Measurements from ENCODE around the gene GLDC.

The GLDC gene

DNA sequence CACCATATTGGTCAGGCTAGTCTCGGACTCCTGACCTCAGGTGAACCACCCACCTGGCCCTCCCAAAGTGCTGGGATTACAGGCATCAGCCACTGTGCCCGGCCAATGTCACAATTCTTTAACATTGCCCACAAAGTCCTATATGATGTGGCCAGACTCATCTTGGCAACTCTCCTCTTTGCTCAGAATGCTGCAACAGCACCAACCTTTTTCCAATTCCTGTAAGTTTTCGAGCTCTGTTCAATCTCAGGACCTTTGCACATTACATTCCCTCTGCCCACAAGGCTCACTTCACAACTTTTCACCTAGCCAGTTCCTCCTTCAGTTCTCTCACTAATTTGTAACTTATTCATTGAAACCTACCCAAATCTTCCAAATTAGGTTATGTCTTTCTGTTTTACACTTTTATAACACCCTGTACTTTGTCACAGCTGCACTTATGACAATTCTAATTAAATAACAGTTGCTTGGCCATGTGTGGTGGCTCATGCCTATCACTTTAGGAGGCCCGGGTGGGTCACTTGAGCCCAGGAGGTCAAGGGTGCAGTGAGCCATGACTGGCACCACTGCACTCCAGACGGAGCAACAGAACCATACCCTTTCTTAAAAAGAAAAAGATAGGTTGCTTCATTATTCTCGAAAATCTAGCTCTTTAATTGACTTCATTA, 30.9 kb upstream of the GLDC start:
- H3K4me1 ChIP-seq (ENCODE audit: control insufficient read depth, insufficient read depth, low read length): no peaks in the 10 kb centered on the region
- H3K27ac ChIP-seq (ENCODE audit: low read depth, low read length): no peak overlapping the region
- no peaks in the 10 kb centered on the region for H3K27me3 ChIP-seq (ENCODE audit: control insufficient read depth, insufficient read depth, low read length)
- no peak overlapping the region for H3K9ac ChIP-seq (ENCODE audit: low read length)
- H3K4me3 ChIP-seq (ENCODE audit: low read length): no peak overlapping the region
- H3K36me3 ChIP-seq (ENCODE audit: control insufficient read depth, insufficient read depth, low read length): no peaks in the 10 kb centered on the region

DNA sequence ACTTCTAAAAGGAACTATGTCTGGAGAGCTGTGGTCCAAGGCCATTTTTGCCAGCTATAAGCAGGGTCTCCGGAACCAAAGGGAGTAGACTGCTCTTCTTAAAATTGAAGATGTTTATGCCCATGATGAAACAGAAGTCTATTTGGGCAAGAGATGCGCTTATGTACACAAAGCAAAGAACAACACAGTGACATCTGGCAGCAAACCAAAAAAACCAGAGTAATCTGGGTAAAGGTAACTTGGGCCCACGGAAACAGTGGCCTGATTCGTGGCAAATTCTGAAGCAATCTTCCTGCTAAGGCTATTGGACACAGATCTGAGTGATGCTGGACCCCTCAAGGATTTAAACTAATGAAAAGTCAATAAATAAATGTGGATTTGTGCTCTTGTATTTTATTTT, 29.7 kb upstream of the GLDC start:
- no peak overlapping the region for H3K27ac ChIP-seq (ENCODE audit: low read depth, low read length)
- no peak overlapping the region for H3K9ac ChIP-seq (ENCODE audit: low read length)
- H3K4me1 ChIP-seq (ENCODE audit: control insufficient read depth, insufficient read depth, low read length): no peaks in the 10 kb centered on the region
- H3K27me3 ChIP-seq (ENCODE audit: control insufficient read depth, insufficient read depth, low read length): no peaks in the 10 kb centered on the region
- H3K36me3 ChIP-seq (ENCODE audit: control insufficient read depth, insufficient read depth, low read length): no peaks in the 10 kb centered on the region
- H3K4me3 ChIP-seq (ENCODE audit: low read length): no peak overlapping the region

DNA sequence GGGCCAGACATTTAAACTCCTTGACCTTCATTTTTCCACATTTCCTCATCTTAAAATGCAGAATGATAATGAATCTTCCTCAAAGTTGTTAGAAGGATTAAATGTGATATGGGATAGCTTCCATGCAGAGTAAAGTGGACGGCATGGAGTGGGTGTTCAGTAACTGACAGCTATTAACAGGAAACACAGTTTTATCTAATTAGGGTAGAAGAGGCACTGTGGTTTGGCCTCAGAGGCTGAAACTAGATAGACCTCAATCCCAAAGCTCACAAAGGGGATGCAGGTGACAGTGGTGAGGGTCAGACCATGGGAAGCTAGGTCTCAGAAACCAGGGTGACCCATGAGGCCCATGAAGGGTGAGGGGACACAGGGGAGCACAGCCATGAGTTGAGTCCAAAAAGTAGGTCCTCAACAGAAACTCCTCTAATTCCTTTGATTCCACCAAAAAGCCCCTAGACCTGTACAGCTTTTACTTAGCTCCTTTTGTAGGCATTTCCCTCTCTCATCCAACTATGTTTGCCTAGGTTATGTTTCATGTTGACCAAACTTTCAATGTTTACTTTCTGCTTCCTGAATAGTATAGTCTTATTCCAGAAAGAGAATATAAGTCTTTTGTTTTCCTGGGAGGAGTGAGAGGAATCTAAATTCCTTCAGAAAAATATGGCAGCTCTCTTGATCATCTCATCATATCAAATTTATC, 27.9 kb upstream of the GLDC start:
- no peaks in the 10 kb centered on the region for H3K4me1 ChIP-seq (ENCODE audit: control insufficient read depth, insufficient read depth, low read length)
- H3K9ac ChIP-seq (ENCODE audit: low read length): no peak overlapping the region
- no peak overlapping the region for H3K27ac ChIP-seq (ENCODE audit: low read depth, low read length)

DNA sequence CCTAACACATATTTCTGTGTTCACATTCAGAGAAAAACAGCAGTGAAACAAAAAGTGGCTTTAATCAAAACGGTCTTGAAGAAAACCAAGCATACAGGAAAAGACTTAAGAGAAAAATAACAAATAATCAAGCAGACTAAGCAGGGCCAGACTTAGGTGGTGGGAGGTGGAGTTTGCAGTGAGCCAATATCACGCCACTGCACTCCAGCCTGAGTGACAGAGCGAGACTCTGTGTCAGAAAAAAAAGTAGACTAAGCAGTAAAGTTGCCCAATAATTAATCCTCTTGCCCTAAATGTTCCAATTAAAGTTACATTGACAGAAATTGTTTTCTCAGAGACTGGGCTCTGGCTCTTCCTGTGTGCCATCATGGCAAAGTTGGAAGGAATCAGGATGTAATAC, 26.6 kb upstream of the GLDC start:
- Histone ChIP-seq H3K36me3 (ENCODE audit: control insufficient read depth, insufficient read depth, low read length) (no peaks in the 10 kb centered on the region), H3K4me1 (ENCODE audit: control insufficient read depth, insufficient read depth, low read length) (no peaks in the 10 kb centered on the region), H3K27ac (ENCODE audit: low read depth, low read length) (no peak overlapping the region), H3K27me3 (ENCODE audit: control insufficient read depth, insufficient read depth, low read length) (no peaks in the 10 kb centered on the region), H3K9ac (ENCODE audit: low read length) (no peak overlapping the region), H3K4me3 (ENCODE audit: low read length) (no peak overlapping the region)

More for the DNA sequence above, 27.9 kb upstream of the GLDC start:
- Histone ChIP-seq H3K36me3 (ENCODE audit: control insufficient read depth, insufficient read depth, low read length) (no peaks in the 10 kb centered on the region), H3K27me3 (ENCODE audit: control insufficient read depth, insufficient read depth, low read length) (no peaks in the 10 kb centered on the region), H3K4me3 (ENCODE audit: low read length) (no peak overlapping the region)

DNA sequence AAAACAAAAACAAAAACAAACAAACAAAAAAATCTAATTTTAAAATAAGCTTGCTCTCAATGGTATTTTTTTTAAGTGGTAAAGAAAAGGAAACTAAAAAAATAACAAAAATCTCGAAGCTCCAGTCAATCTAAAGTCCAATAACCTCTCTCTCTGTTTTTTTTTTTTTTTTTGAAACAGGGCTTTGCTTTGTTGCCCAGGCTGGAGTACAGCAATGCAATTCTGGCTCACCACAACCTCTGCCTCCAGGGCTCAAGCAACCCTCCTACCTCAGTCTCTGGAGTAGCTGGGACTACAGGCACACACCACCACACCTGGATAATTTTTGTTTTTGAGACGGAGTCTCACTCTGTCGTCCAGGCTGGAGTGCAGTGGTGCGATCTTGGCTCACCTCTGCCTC, 25.9 kb upstream of the GLDC start:
- no peaks in the 10 kb centered on the region for H3K4me1 ChIP-seq (ENCODE audit: control insufficient read depth, insufficient read depth, low read length)
- no peaks in the 10 kb centered on the region for H3K27me3 ChIP-seq (ENCODE audit: control insufficient read depth, insufficient read depth, low read length)
- no peak overlapping the region for H3K9ac ChIP-seq (ENCODE audit: low read length)
- H3K36me3 ChIP-seq (ENCODE audit: control insufficient read depth, insufficient read depth, low read length): no peaks in the 10 kb centered on the region
- H3K27ac ChIP-seq (ENCODE audit: low read depth, low read length): no peak overlapping the region
- no peak overlapping the region for H3K4me3 ChIP-seq (ENCODE audit: low read length)

DNA sequence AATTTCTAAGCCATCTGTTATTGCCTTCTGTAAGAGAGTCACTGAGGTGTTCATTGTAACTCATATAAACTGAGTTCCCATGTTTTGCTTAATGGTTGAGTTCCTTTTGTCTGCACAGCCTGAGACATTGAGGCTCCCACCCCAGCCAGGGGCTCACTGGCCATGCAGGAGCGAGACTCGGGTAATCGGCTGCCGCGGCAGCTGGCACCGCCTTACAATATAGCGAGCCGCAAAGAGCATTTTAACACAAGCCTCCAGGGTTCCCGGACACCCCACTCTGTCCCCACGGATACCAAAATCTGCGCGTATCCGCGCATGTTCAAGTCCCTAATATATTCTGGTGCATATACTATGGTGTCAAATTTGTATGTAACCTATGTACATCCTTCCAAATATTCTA, 24.4 kb upstream of the GLDC start:
- H3K9ac ChIP-seq (ENCODE audit: low read length): no peak overlapping the region
- no peak overlapping the region for H3K4me3 ChIP-seq (ENCODE audit: low read length)
- H3K36me3 ChIP-seq (ENCODE audit: control insufficient read depth, insufficient read depth, low read length): no peaks in the 10 kb centered on the region
- H3K27ac ChIP-seq (ENCODE audit: low read depth, low read length): no peak overlapping the region
- no peaks in the 10 kb centered on the region for H3K27me3 ChIP-seq (ENCODE audit: control insufficient read depth, insufficient read depth, low read length)
- H3K4me1 ChIP-seq (ENCODE audit: control insufficient read depth, insufficient read depth, low read length): no peaks in the 10 kb centered on the region

DNA sequence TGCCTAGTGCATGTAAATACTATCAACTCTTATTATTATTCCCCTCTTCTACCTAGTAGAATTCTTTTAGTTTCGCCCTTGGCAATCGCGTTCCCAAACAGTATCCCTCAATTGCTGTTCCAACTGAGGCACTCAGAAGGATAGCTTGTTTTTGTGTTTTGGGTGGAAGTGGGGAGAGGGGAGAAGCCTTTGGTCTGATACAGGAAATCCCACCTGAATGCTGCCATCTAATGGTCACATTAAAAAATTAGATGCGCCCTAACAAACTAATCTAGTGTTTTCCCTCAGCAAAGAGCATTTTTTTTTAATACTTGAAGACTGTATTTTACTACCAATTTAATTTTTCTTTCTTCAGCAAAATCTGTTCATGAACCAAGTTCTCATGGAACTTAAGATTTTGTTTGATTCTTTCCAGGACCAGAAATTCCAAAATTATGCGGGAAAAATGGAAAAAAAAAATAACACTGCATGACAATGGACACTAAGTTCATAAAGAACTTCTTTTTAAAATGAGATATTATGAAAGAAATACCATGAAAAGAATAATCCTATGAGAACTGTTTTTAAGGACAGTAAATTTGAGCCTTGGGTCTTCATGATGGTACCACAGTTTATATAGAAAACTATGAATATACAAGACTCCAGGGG, 22.2 kb upstream of the GLDC start:
- Histone ChIP-seq H3K27ac (ENCODE audit: low read depth, low read length) (no peak overlapping the region), H3K36me3 (ENCODE audit: control insufficient read depth, insufficient read depth, low read length) (no peaks in the 10 kb centered on the region), H3K27me3 (ENCODE audit: control insufficient read depth, insufficient read depth, low read length) (no peaks in the 10 kb centered on the region), H3K4me3 (ENCODE audit: low read length) (no peak overlapping the region), H3K9ac (ENCODE audit: low read length) (no peak overlapping the region), H3K4me1 (ENCODE audit: control insufficient read depth, insufficient read depth, low read length) (no peaks in the 10 kb centered on the region)

DNA sequence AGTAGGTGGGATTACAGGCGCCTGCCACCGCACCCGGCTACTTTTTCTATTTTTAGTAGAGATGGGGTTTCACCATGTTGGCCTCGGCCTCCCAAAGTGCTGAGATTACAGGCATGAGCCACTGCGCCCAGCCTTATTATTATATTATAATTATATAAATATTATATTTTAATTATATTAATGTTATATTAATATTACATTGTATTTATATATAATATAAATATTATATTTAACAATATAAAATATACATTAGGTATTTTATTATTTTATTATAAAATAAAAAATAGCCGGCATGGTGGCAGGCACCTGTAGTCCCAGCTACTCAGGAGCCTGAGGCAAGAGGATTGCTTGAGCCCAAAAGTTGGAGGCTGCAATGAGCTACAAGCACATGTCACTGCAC, 21.6 kb upstream of the GLDC start:
- Histone ChIP-seq H3K27me3 (ENCODE audit: control insufficient read depth, insufficient read depth, low read length) (no peaks in the 10 kb centered on the region), H3K36me3 (ENCODE audit: control insufficient read depth, insufficient read depth, low read length) (no peaks in the 10 kb centered on the region), H3K4me3 (ENCODE audit: low read length) (no peak overlapping the region), H3K4me1 (ENCODE audit: control insufficient read depth, insufficient read depth, low read length) (no peaks in the 10 kb centered on the region), H3K27ac (ENCODE audit: low read depth, low read length) (no peak overlapping the region), H3K9ac (ENCODE audit: low read length) (no peak overlapping the region)

DNA sequence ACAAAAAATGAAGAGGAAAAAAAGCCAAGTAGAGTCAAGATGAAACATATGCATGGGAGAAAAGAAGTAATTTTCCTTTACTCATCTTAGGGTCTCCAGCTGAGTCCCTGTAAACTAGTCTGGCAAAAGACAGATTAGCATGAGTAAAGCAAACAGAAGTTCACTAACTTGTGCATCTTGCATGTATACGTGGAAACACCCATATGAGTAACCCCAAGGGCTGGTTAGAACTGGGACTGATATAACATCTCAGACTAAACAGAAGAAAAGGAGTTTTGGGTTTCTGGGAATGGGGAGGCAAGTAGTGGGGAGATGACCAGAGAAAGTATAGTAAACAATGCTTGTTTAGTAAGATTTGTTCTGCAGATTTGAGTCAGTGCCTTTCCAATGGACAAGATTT, 20.1 kb upstream of the GLDC start:
- H3K4me1 ChIP-seq (ENCODE audit: control insufficient read depth, insufficient read depth, low read length): no peaks in the 10 kb centered on the region
- no peak overlapping the region for H3K9ac ChIP-seq (ENCODE audit: low read length)
- H3K36me3 ChIP-seq (ENCODE audit: control insufficient read depth, insufficient read depth, low read length): no peaks in the 10 kb centered on the region
- H3K27me3 ChIP-seq (ENCODE audit: control insufficient read depth, insufficient read depth, low read length): no peaks in the 10 kb centered on the region
- H3K27ac ChIP-seq (ENCODE audit: low read depth, low read length): no peak overlapping the region
- H3K4me3 ChIP-seq (ENCODE audit: low read length): no peak overlapping the region

DNA sequence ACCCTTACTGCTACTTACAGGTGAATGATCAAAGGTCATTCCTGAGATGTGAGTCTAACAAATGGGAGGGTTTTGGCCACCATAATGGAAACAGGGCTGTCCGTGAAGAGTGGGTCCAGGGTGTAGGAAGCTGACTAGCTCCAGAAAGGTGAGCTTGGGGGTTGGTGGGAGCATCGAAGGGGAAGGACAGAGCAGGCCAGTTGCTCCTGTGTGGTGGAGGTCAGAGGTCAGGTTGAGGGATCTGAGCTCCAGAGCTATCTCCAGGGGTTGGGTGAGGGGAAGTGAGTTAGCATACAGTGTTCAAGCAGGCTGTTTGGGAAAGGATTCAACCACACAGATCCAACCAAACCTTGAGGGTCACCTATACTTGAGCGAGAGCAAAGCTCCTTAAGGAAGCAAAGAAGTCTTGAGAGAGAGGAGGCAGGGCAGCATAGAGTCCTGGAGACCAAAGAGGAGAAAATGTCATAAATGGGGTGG, 18.7 kb upstream of the GLDC start:
- no peaks in the 10 kb centered on the region for H3K4me1 ChIP-seq (ENCODE audit: control insufficient read depth, insufficient read depth, low read length)
- H3K4me3 ChIP-seq (ENCODE audit: low read length): no peak overlapping the region
- H3K27ac ChIP-seq (ENCODE audit: low read depth, low read length): no peak overlapping the region
- H3K9ac ChIP-seq (ENCODE audit: low read length): no peak overlapping the region
- no peaks in the 10 kb centered on the region for H3K27me3 ChIP-seq (ENCODE audit: control insufficient read depth, insufficient read depth, low read length)
- H3K36me3 ChIP-seq (ENCODE audit: control insufficient read depth, insufficient read depth, low read length): no peaks in the 10 kb centered on the region

DNA sequence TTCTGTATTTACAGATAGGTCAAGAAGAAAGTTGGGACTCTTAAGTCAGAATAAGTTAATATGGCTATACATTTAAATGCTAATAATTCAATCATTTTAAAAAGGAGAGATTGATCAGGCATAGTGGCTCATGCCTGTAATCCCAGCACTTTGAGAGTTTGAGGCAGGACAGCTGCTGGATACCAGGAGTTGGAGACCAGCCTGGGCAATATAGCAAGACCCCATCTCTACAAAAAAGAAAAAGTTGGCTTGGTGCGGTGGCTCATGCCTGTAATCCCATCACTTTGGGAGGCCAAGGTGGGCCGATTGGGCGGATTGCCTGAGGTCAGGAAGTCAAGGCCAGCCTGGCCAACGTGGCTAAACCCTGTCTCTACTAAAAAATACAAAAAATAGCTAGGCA, 15.0 kb upstream of the GLDC start:
- H3K9ac ChIP-seq (ENCODE audit: low read length): no peak overlapping the region
- no peak overlapping the region for H3K27ac ChIP-seq (ENCODE audit: low read depth, low read length)
- H3K4me3 ChIP-seq (ENCODE audit: low read length): no peak overlapping the region
- no peaks in the 10 kb centered on the region for H3K36me3 ChIP-seq (ENCODE audit: control insufficient read depth, insufficient read depth, low read length)
- no peaks in the 10 kb centered on the region for H3K4me1 ChIP-seq (ENCODE audit: control insufficient read depth, insufficient read depth, low read length)
- H3K27me3 ChIP-seq (ENCODE audit: control insufficient read depth, insufficient read depth, low read length): no peaks in the 10 kb centered on the region

DNA sequence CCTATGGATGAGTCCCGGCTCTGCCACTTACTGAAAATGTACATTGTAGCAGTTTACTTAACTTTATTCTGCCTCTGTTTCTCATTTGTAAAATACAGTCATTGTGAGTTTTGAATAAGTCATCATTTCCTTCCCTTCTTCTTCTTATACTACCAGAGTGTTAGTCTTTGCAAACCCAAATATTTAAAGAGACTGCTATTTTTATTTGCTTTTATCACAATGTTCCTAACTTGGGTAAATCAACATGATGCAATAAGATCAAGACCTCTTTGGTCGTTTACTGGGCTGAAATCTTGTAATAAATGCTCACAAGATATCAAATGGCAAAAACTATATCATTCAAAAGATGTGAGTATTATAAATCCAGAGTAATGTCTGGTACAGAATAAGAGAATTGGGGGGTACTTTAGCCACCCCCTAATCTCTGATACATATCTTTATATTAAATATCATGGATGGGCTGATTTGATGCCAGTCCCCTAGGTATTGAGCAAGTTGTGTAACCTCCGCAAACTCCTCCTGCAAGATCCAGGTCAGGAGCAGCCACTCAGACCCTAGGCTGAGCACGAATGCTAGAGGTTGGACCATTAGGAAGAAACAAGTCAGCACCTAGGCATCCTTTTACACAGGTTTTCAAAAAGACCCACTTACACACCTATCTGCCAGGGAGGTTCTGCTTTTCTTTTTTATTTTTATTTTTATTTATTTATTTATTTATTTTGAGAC, 13.3 kb upstream of the GLDC start:
- H3K9ac ChIP-seq (ENCODE audit: low read length): no peak overlapping the region
- no peaks in the 10 kb centered on the region for H3K4me1 ChIP-seq (ENCODE audit: control insufficient read depth, insufficient read depth, low read length)
- H3K27ac ChIP-seq (ENCODE audit: low read depth, low read length): no peak overlapping the region
- H3K27me3 ChIP-seq (ENCODE audit: control insufficient read depth, insufficient read depth, low read length): no peaks in the 10 kb centered on the region
- H3K36me3 ChIP-seq (ENCODE audit: control insufficient read depth, insufficient read depth, low read length): no peaks in the 10 kb centered on the region
- H3K4me3 ChIP-seq (ENCODE audit: low read length): no peak overlapping the region
